GM12878 (cell line): ENCODE results near the gene SLC46A2. TPM values are rescaled to one million over a fixed set of nuclear protein-coding genes. Genes with fewer than 3 reads are reported as not detected.

Experiments
- ATAC-seq: fragments of 200-7000 bp; cut with Tn5 transposase; 3 replicates; pipeline ENCODE4 v1.9.1; 2020; ENCODE audit warnings: mild to moderate bottlenecking, moderate library complexity
- BruUV-seq: library from RNA; stranded (reverse); fragments of 400-500 nt; replicated peaks from 2 replicates; lab custom pipeline; 2021; lab: Mats Ljungman, UMichigan
- CTCF ChIA-PET: fragments of 300-600 bp; sonication (Branson Sonifier 250); formaldehyde crosslinking; extraction: SDS; loops from one replicate; lab custom pipeline; 2021; ENCODE audit warnings: inconsistent platforms; lab: Yijun Ruan, JAX
- POLR2A ChIA-PET: fragments of 350-600 bp; formaldehyde crosslinking; extraction: SDS; loops from one replicate; lab custom pipeline; 2021; ENCODE audit warnings: inconsistent platforms; lab: Charles Lee
- RAD21 ChIA-PET: fragments of 300-600 bp; sonication (Branson Sonifier 250); formaldehyde crosslinking; loops from one replicate; lab custom pipeline; 2023; ENCODE audit warnings: antibody characterized with exemption; ENCODE audit not compliant: unreplicated experiment; lab: Charles Lee
- SMC1A ChIA-PET: fragments of 300-600 bp; sonication (Branson Sonifier 250); formaldehyde crosslinking; loops from one replicate; lab custom pipeline; 2023; ENCODE audit not compliant: unreplicated experiment, uncharacterized antibody; lab: Charles Lee
- DNase-seq: peaks from one replicate; pipeline ENCODE4 v3.0.0-alpha.2; 2011; ENCODE audit warnings: low read depth, low spot score
- FAIRE-seq: peaks from 3 replicates; lab custom pipeline; 2011; peaks lifted over from hg19 to GRCh38; lab: Jason Lieb, UNC
- H2AFZ ChIP-seq: 2 replicates; pipeline ENCODE4 v1.6.0; 2011; ENCODE audit warnings: low read depth, low read length, control low read depth; ENCODE audit not compliant: control insufficient read depth
- H3K27ac ChIP-seq: 2 replicates; pipeline ENCODE4 v1.5.1; 2011; ENCODE audit warnings: control low read depth; ENCODE audit not compliant: control insufficient read depth, insufficient read depth
- H3K27me3 ChIP-seq, 2 experiments: replicated peaks in 1 of 2; 2 replicates each; pipeline versions ENCODE4 v1.6.0 to v1.6.1; 2011; ENCODE audit warnings: low read length in 1 of 2; ENCODE audit not compliant: control insufficient read depth in 2 of 2, insufficient read depth in 2 of 2
- H3K36me3 ChIP-seq, 2 experiments: 2 replicates each; pipeline ENCODE4 v1.5.1; 2011; ENCODE audit warnings: low read length in 1 of 2; ENCODE audit not compliant: control insufficient read depth in 2 of 2, insufficient read depth in 2 of 2
- H3K4me1 ChIP-seq: 2 replicates; pipeline ENCODE4 v1.6.1; 2011; ENCODE audit warnings: mild to moderate bottlenecking, low read length, moderate library complexity, mixed read lengths; ENCODE audit not compliant: control insufficient read depth, insufficient read depth
- H3K4me2 ChIP-seq: 2 replicates; pipeline ENCODE4 v1.6.0; 2011; ENCODE audit warnings: control low read depth; ENCODE audit not compliant: control insufficient read depth, insufficient read depth
- H3K4me3 ChIP-seq: fragments of 200-600 bp; sonication (generic); 2 replicates; pipeline ENCODE4 v1.5.1; 2016
- H3K79me2 ChIP-seq: 2 replicates; pipeline ENCODE4 v1.6.0; 2011; ENCODE audit warnings: low read length; ENCODE audit not compliant: control insufficient read depth, insufficient read depth
- H3K9ac ChIP-seq: 2 replicates; pipeline ENCODE4 v1.8.0; 2011; ENCODE audit warnings: low read length, control low read depth, mixed read lengths; ENCODE audit not compliant: control insufficient read depth, insufficient read depth
- H3K9me3 ChIP-seq: replicated peaks from 3 replicates; pipeline ENCODE4 v1.5.1; 2011; ENCODE audit warnings: mild to moderate bottlenecking, low read length; ENCODE audit not compliant: control insufficient read depth, insufficient read depth
- H4K20me1 ChIP-seq: 2 replicates; pipeline ENCODE4 v1.6.0; 2011; ENCODE audit not compliant: control insufficient read depth, insufficient read depth
- ASH2L ChIP-seq: fragments of 300-600, 200-600 bp; sonication (generic); IDR thresholded peaks from 2 replicates; pipeline ENCODE4 v1.6.1; 2017; ENCODE audit warnings: low read depth, mild to moderate bottlenecking, borderline replicate concordance
- BRCA1 ChIP-seq: IDR thresholded peaks from 2 replicates; pipeline ENCODE4 v1.6.1; 2011; ENCODE audit warnings: low read depth, low read length, improper control_type of control experiment
- KLF5 ChIP-seq: fragments of 450-650 bp; IDR thresholded peaks from 2 replicates; pipeline ENCODE4 v1.6.1; 2014; ENCODE audit warnings: mild to moderate bottlenecking; ENCODE audit not compliant: partially characterized antibody
- MTA2 ChIP-seq: fragments of 450-650 bp; IDR thresholded peaks from 2 replicates; pipeline ENCODE4 v1.6.1; 2016; ENCODE audit warnings: low read depth, mild to moderate bottlenecking, moderate library complexity
- MYC ChIP-seq: IDR thresholded peaks from 2 replicates; pipeline ENCODE4 v1.6.1; 2011; ENCODE audit warnings: mild to moderate bottlenecking, low read length, moderate library complexity, inconsistent platforms; ENCODE audit not compliant: insufficient read depth, insufficient replicate concordance, insufficient read length, severe bottlenecking
- NR2F1 ChIP-seq: fragments of 450-650 bp; conservative IDR thresholded peaks from 2 replicates; pipeline ENCODE4 v1.6.1; 2017; ENCODE audit warnings: mild to moderate bottlenecking
- PKNOX1 ChIP-seq: fragments of 450-650 bp; IDR thresholded peaks from 2 replicates; pipeline ENCODE4 v1.6.1; 2016; ENCODE audit warnings: mild to moderate bottlenecking
- RELB ChIP-seq: fragments of 450-650 bp; IDR thresholded peaks from 2 replicates; pipeline ENCODE4 v1.6.1; 2017; ENCODE audit warnings: low read depth, mild to moderate bottlenecking, moderate library complexity
- SMC3 ChIP-seq: IDR thresholded peaks from 2 replicates; pipeline ENCODE4 v1.6.1; 2011; ENCODE audit warnings: low read length, improper control_type of control experiment, borderline replicate concordance
- SUPT20H ChIP-seq: IDR thresholded peaks from 2 replicates; pipeline ENCODE4 v1.6.1; 2011; ENCODE audit warnings: low read depth, mild to moderate bottlenecking, low read length, moderate library complexity, borderline replicate concordance; ENCODE audit not compliant: control insufficient read depth
- YY1 ChIP-seq: IDR thresholded peaks from 2 replicates; pipeline ENCODE4 v1.6.1; 2011; ENCODE audit warnings: low read depth, mild to moderate bottlenecking, low read length
- ZBTB33 ChIP-seq: fragments of 450-650 bp; IDR thresholded peaks from 2 replicates; pipeline ENCODE4 v1.6.1; 2017; ENCODE audit warnings: mild to moderate bottlenecking
- ZNF384 ChIP-seq: IDR thresholded peaks from 2 replicates; pipeline ENCODE4 v1.6.1; 2012; ENCODE audit warnings: low read depth, mild to moderate bottlenecking, low read length, improper control_type of control experiment, borderline replicate concordance
- ZNF622 ChIP-seq: fragments of 450-650 bp; IDR thresholded peaks from 2 replicates; pipeline ENCODE4 v1.6.1; 2017; ENCODE audit warnings: mild to moderate bottlenecking, inconsistent platforms
- ZZZ3 ChIP-seq: IDR thresholded peaks from 2 replicates; pipeline ENCODE4 v1.6.1; 2011; ENCODE audit warnings: low read depth; ENCODE audit not compliant: control insufficient read depth, insufficient read length
- WGBS: methylation state at CpG from one replicate; pipeline ENCODE4 v1.1.6; 2016; ENCODE audit warnings: low lambda C conversion rate; ENCODE audit not compliant: insufficient replicate concordance, insufficient coverage; ENCODE audit errors: missing lambda C conversion rate; 5-methylcytosine and 5-hydroxymethylcytosine counted together
- in situ Hi-C: fragments of 300-500 bp; cut with MboI; formaldehyde crosslinking; loops from 9 replicates; pipeline ENCODE4 v1.14.3; 2018; ENCODE audit warnings: mixed read lengths
- intact Hi-C: fragments of 100-400 bp; cut with micrococcal nuclease; formaldehyde crosslinking; loops from one replicate; pipeline ENCODE4 v1.14.2; 2022; ENCODE audit not compliant: unreplicated experiment
- polyA plus RNA-seq, 11 experiments: library from polyadenylated mRNA; depleted of rRNA in 4 of 11; unstranded in 6 of 11; stranded (reverse) in 5 of 11; fragments of >200 nt; fragmentation: Nextera tagmentation in 4 of 11; fragmentation: Illumina TruSeq in 1 of 11; extraction: Ambion mirVana in 4 of 11; extraction: Trizol in 1 of 11; gene quantifications; 1 replicate in 1 of 11; 2 replicates in 10 of 11; pipeline versions ENCODE4 v1.2.1 to v1.2.3, GENCODE V29; 2011 to 2016; ENCODE audit warnings: inconsistent platforms in 2 of 11, missing spikeins in 2 of 11, low read depth in 1 of 11
- total RNA-seq, 4 experiments: library from RNA; depleted of rRNA in 3 of 4; stranded (reverse); fragments of >200 nt in 3 of 4; fragmentation: Illumina TruSeq in 1 of 4; extraction: Trizol in 1 of 4; gene quantifications; 2 replicates each; pipeline versions ENCODE4 v1.2.1 to v1.2.3, GENCODE V29; 2013 to 2021

The SLC46A2 gene
- total and polyA plus RNA-seq, 10 of the 15 experiments (the other 5 are each of a cell fraction or from before 2014, with no cell fraction given), result not detected

- Histone ChIP-seq H3K79me2 (no peaks in the 10 kb centered on the region), H3K27ac (no peak overlapping the region), H3K4me3 (no peak overlapping the region), H4K20me1 (no peaks in the 10 kb centered on the region; the same call in 1 of the 2 replicates), H3K9ac (no peak overlapping the region), H3K27me3 (no peaks in the 10 kb centered on the region; a peak in 1 of 4 replicates), H3K4me1 (peaks cover 11% of the 10 kb centered on the region), H2AFZ (no peak overlapping the region), H3K4me2 (no peak overlapping the region), H3K9me3 (no peaks in the 10 kb centered on the region), H3K36me3 (no peaks in the 10 kb centered on the region)
- FAIRE-seq (no peak), DNase-seq (no peak), ATAC-seq (no peak)
- ChIA-PET POLR2A (no interaction called here), CTCF (interaction anchor here (0.8 to 9.1 kb wide), 6 partner anchors 13 to 60 kb away, joined by 3 to 138 read pairs (median 4); no protein-coding TSS in a partner anchor), SMC1A (interaction anchor here (1.0 to 1.7 kb wide), 2 partner anchors 60 to 64 kb away, joined by 4 to 7 read pairs; no protein-coding TSS in a partner anchor), RAD21 (interaction anchor here (3.0 kb wide), 1 partner anchor 61 kb away, joined by 19 read pairs; no protein-coding TSS in a partner anchor)
- intact Hi-C loops (no loop called here), in situ Hi-C loops (loop anchor here (5.0 kb wide), 1 partner anchor 65 kb away; no protein-coding TSS in a partner anchor)
- 80% methylated on average over 4 of the region's 4 CpGs for WGBS
- no TSS peak for BruUV-seq
- TF ChIP-seq PKNOX1 (no peak), RELB (no peak), KLF5 (no peak), MTA2 (no peak), ZBTB33 (no peak), SUPT20H (no peak), ZNF622 (no peak), ZNF384 (no peak), NR2F1 (no peak), MYC (no peak), SMC3 (no peak), BRCA1 (no peak), ASH2L (no peak), ZZZ3 (no peak), YY1 (no peak)
These were observed 48.1 kb downstream of the SLC46A2 start for GRCh38 chr9:112842555-112842954.
